Mucosa of descending colon (tissue), 3 donors: ENCODE results near the gene VRK3. TPM values are rescaled to one million over a fixed set of nuclear protein-coding genes. Genes with fewer than 3 reads are reported as not detected.
A peak's percentile ranks its signal among the peaks of the same experiment; 100 is the strongest.

Experiments used
- ATAC-seq: fragments of 200-7000 bp; cut with Tn5 transposase; one replicate; pipeline ENCODE4 v1.9.1; 2020; ENCODE audit warnings: mild to moderate bottlenecking, moderate library complexity
- DNase-seq, 3 donors: peaks; one replicate each; pipeline ENCODE4 v3.0.0-alpha.2; 2020
- H3K36me3 ChIP-seq: fragments of 200-600 bp; one replicate; pipeline ENCODE4 v1.8.0; 2021; ENCODE audit warnings: low read depth, mild to moderate bottlenecking
- H3K4me1 ChIP-seq: fragments of 200-600 bp; one replicate; pipeline ENCODE4 v1.8.0; 2021; ENCODE audit warnings: low read depth, mild to moderate bottlenecking
- H3K4me3 ChIP-seq: fragments of 200-600 bp; one replicate; pipeline ENCODE4 v1.8.0; 2021; ENCODE audit warnings: mild to moderate bottlenecking
- H3K9me3 ChIP-seq: fragments of 200-600 bp; one replicate; pipeline ENCODE4 v1.8.0; 2021; ENCODE audit warnings: mild to moderate bottlenecking
- CTCF ChIP-seq: fragments of 200-600 bp; IDR thresholded peaks from one replicate; pipeline ENCODE4 v1.8.0; 2022; ENCODE audit warnings: antibody characterized with exemption, mild to moderate bottlenecking
- intact Hi-C, 2 donors: fragments of 100-400 bp; cut with DNase I in 1 of 2; cut with micrococcal nuclease in 1 of 2; formaldehyde crosslinking; loops; one replicate each; pipeline versions ENCODE4 v1.11.0 to v1.11.1; 2022; cut with DNase I, micrococcal nuclease
- total RNA-seq, 3 donors: library from RNA; stranded (reverse); fragmentation: NEBNext Ultra II Directional in 2 of 3; extraction: Animal tissue kit (Norgen Biotek cat#: 25700) in 2 of 3; gene quantifications; one replicate each; pipeline versions ENCODE4 v1.2.1 to v1.2.4, GENCODE V29; 2021 to 2023
- donor health status: DM: no; HTN: no; CAD: no; lungs with moderate emphysema.
- donor health status: DM: no; HTN: no; CAD: no.
- donor health status: DM: no; HTN: yes; CAD: no.

The VRK3 gene
- total RNA-seq, 3 donors from 2014 or later, result 53.8 to 72.9 (median 62.7) TPM

DNA sequence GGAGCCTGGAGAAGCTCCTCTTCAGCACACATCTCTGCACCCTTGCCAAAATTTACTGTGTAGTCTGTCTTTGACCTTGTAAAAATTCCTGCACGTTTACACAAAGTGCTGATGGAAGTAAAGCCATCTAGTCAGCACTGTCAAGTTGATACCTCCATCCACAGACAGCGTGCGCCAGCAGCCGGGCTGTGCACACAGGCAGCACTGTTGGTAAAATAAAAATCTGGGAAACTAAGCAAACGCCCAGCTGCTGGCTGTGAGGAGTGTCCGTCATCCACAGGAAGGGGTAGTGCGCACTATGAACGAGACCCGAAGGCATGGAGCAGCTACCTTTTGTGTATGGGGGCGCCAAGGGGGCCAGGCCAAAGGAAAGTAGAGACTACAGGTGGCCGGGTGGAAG is 46.8 kb downstream of the VRK3 start:
- no peak for TF ChIP-seq CTCF
- H3K36me3 ChIP-seq, result no peaks in the 10 kb centered on the region
- no peak overlapping the region for H3K4me3 ChIP-seq
- H3K4me1 ChIP-seq, result no peaks in the 10 kb centered on the region
- ATAC-seq (no peak), DNase-seq (peak in 1 of 3 donors; percentile 11)
- H3K9me3 ChIP-seq, result no peaks in the 10 kb centered on the region
- intact Hi-C loops, result no loop called here

DNA sequence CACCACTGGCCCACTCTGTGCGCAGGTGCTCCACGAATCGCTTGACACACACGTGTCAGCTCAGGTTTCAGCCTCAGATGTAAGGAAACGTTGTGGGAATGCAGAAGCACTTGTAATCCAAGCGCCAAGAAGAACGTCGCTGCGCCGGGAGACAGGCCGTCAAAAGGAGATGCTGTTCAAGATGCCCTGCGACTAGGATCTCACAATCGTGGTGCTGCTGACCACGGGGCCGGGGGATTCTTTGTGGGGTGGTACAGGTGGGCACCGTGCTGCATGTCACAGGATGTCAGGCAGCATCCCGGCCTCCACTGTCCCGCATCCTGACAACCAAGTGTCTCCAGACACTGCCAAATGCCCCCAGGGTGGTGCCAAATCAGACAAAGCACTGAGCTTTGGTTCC is 47.3 kb downstream of the VRK3 start:
- no peaks in the 10 kb centered on the region for H3K9me3 ChIP-seq
- DNase-seq, result peak in 1 of 3 donors; percentile 14
- no peak for ATAC-seq
- no peak overlapping the region for H3K4me3 ChIP-seq
- no peaks in the 10 kb centered on the region for H3K36me3 ChIP-seq
- intact Hi-C loops, result no loop called here
- TF ChIP-seq CTCF, result no peak
- H3K4me1 ChIP-seq, result no peaks in the 10 kb centered on the region

- no peak overlapping the region for H3K4me3 ChIP-seq
- intact Hi-C loops, result no loop called here
- ATAC-seq, result no peak
- TF ChIP-seq CTCF, result no peak
- no peaks in the 10 kb centered on the region for H3K4me1 ChIP-seq
- DNase-seq, result peak in 1 of 3 donors; percentile 9
- H3K36me3 ChIP-seq, result no peaks in the 10 kb centered on the region
- no peaks in the 10 kb centered on the region for H3K9me3 ChIP-seq
Measured at GRCh38 chr19:49977076-49977475, 48.1 kb downstream of the VRK3 start.

DNA sequence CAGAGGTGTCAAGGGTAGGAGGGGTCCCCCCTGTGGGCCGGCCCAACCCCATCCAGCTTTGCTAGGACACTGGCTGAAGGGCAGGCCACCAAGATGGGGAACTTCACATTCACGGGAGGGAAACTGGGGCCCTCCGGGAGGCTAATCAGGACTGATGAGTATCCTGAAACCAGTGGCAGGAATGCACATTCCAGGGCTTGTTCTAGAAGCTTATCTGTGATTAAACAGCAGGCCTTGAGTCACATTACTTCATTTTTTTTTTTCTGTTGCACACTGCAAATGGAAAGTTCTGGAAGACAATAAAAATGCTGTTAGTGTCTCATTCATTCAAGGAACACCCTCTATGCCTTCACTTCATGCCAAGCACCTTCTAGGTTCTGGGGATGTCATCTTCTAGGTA is 48.7 kb downstream of the VRK3 start:
- H3K36me3 ChIP-seq, result no peaks in the 10 kb centered on the region
- DNase-seq (peak in 1 of 3 donors; percentile 7), ATAC-seq (no peak)
- TF ChIP-seq CTCF, result no peak
- intact Hi-C loops, result no loop called here
- no peaks in the 10 kb centered on the region for H3K9me3 ChIP-seq
- no peaks in the 10 kb centered on the region for H3K4me1 ChIP-seq
- H3K4me3 ChIP-seq, result no peak overlapping the region

DNA sequence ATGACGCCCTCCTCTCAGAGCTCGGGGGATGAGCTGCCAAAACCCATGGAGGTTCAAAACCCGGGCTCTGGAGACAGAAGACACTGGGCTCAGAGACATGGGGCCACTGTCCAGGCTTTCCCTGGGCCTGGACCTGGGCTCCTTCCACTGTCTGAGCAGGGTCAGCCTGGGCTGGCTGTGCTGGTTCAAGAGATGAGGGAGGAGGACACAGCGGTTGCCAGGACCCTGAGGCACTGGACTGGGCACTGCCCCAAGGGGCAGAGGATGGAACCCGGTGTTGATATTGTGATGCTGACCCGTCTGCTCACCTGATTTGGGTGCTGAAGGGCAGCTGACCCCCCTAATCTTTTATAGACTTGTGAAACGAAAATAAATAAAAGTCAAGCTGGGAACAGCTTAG is 50.1 kb downstream of the VRK3 start:
- intact Hi-C loops, result no loop called here
- Histone ChIP-seq H3K4me1 (no peaks in the 10 kb centered on the region), H3K4me3 (no peak overlapping the region), H3K9me3 (no peaks in the 10 kb centered on the region), H3K36me3 (no peaks in the 10 kb centered on the region)
- DNase-seq (peak in 1 of 3 donors; percentile 16), ATAC-seq (no peak)
- TF ChIP-seq CTCF, result no peak

- intact Hi-C loops, result no loop called here
Measured at GRCh38 chr19:49973987-49974386, 51.2 kb downstream of the VRK3 start.

More at GRCh38 chr19:49973987-49974386, 51.2 kb downstream of the VRK3 start:
- H3K9me3 ChIP-seq, result no peaks in the 10 kb centered on the region
- no peak for TF ChIP-seq CTCF
- no peaks in the 10 kb centered on the region for H3K4me1 ChIP-seq
- H3K36me3 ChIP-seq, result no peaks in the 10 kb centered on the region
- no peak overlapping the region for H3K4me3 ChIP-seq
- ATAC-seq (peak; percentile 12), DNase-seq (peak in 2 of 3 donors; percentile 23 to 40)
